IPS-11a (cell line): Measurements from ENCODE around the gene CUTC.
"Not testable (repeated sequence)": the region's sequence is repeated elsewhere in the genome, so short reads cannot be mapped to it uniquely, and the experiment has no call there.

Experiments
- H3K4me3 ChIP-seq: one replicate; pipeline ENCODE4 v1.5.1; 2013; ENCODE audit warnings: low read depth, low read length, control low read depth

The CUTC gene

DNA sequence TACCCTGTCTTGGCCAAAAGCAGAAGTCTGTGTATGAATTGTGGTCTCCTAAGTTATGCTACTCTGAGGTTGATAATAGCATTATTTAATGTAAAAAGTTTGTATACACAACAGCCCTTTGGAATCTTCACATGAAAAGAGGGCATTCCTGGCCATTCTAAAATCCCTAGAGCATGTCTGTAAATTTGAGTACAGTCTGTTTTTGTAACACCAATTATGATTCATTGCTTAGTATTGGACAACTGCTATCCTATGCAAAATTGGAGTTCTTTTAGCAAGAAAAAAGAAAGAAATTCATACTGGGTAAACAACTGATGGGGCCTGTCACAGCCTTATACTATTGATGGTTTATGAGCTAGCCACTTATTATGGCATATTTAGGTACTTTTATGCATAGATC, 10.2 kb downstream of the CUTC start:
- no peak overlapping the region for H3K4me3 ChIP-seq

DNA sequence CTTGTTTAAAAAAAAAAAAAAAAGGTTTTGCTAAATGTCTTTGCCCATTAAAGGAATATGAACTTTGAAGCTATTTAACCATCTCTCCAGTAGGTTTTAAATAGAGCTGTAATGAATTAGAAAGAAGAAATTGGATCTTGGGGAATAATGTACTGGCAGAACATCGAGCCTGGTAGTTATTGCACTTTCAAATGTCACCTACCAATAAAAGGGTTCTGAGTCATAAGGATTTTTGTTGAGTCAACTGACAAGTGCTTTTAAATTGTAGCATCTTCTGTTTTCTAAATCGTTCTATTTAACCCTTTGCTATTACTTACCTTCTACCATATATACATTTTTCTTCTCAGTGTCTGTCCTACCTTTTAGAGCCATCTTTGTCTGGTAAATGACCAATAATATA, 10.7 kb downstream of the CUTC start:
- no peak overlapping the region for H3K4me3 ChIP-seq

DNA sequence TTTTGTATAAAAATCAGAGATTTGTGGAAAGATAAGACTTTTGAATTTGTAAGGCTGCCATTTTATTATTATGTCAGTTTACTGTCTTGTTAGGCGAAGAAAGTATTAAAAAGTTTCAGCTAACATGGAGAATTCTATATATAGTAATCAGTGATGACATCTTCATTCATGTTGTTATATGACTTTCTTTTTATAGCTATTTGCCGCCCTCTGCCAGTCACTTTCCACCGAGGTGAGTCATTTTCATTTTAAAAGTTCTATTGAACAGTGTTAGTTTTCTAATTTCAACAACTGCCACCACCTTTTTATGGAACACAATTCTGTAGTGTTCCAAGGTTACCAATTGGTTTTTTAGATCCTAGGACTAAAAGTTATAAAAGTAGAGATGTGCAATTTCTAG, 11.8 kb downstream of the CUTC start:
- no peak overlapping the region for H3K4me3 ChIP-seq

DNA sequence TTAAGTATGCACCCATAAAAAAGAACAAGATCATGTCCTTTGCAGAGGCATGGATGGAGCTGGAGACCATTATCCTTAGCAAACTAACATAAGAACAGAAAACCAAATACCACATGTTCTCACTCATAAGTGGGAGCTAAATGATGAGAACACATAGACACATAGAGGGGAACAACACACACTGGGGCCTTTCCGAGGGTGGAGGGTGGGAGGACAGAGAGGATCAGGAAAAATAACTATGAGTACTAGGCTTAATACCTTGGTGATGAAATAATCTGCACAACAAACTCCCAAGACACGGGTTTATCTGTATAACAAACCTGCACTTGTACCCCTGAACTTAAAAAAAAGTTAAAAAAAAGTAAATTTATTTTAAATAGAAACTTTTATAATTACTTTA, 14.1 kb downstream of the CUTC start:
- H3K4me3 ChIP-seq = not testable (repeated sequence)

DNA sequence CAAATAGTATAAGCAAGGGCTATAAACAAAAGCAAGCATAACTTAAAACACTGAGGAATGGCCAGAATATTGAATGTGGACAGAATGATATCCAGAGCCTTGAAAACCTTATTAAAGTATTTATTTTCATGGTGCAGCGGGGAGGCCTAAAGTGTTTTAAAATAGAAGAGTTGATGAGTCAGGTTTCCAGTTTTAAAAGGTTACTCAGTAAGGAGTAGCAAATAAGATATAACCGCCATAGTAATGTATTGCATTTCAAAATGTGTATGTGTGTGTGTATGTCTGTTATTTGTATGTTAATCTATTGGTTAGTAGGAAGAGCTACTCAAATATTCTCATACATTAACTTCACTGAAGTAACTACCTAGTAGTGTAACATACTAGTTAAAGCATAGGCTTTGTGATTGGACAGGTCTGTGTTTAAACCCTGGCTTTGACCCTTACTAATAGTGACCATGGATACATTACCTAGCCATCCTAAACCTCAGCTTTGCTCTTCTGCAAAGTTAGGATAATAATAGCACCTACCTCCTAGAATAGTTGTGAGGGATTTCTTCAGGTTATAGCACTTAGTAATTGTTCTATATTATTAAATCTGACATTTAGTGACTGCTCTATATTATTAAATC, 16.9 kb downstream of the CUTC start:
- H3K4me3 ChIP-seq = no peak overlapping the region

DNA sequence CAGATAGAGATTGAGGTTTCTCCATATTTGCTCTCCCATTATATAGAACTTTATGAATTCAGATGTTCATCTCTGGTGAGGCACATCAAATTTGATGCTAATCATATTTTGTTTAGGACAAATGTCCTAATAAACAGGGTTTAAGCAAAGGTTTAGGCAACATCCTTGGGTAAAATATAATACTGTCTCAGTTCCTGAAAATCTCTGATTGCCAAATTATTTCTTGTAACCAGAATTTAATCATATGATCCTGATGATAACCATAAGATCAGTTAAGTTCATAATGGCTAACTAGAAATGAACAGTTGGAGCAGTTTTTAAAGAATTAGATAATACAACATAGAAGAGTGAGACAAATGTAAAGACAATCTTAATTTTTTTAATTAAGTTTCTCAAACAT, 18.6 kb downstream of the CUTC start:
- H3K4me3 ChIP-seq = no peak overlapping the region

DNA sequence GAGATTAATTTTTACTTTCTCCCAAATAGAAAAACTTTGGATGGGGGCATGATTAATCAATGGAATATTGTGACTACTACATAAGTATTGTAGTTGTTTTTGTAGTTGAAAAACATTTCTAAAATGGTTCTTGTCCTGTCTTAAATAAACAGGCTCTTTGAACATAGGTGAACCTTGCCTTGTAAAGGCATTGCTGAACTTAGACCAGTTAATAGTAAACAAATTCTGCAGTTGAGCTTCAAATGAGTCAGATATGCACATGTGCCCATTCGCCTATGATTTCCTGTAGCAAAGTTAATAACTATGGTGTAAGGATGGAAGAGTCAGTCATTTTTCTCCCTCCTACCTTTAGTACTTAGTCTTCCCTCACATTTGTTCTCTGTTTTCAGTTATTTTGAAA, 22.6 kb downstream of the CUTC start:
- no peak overlapping the region for H3K4me3 ChIP-seq

DNA sequence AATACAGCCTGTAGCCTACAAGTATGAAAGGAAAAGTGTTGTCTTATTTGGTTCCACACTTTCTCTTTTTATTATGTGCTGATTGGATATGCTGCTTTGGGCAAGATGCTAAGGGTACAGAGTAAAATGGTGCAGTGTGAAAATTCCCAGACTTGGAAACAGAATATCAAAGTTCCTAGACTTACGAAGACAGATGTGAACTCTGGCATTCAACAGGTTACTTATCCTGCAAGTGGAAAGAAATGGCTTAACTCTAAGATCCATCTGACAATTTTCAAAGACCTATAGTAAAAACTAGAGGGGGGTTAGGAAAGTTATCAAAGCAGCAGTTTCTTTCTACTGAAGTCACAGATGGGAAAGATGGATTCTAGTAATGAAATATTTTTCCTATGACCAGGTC, 24.1 kb downstream of the CUTC start:
- H3K4me3 ChIP-seq = no peak overlapping the region

DNA sequence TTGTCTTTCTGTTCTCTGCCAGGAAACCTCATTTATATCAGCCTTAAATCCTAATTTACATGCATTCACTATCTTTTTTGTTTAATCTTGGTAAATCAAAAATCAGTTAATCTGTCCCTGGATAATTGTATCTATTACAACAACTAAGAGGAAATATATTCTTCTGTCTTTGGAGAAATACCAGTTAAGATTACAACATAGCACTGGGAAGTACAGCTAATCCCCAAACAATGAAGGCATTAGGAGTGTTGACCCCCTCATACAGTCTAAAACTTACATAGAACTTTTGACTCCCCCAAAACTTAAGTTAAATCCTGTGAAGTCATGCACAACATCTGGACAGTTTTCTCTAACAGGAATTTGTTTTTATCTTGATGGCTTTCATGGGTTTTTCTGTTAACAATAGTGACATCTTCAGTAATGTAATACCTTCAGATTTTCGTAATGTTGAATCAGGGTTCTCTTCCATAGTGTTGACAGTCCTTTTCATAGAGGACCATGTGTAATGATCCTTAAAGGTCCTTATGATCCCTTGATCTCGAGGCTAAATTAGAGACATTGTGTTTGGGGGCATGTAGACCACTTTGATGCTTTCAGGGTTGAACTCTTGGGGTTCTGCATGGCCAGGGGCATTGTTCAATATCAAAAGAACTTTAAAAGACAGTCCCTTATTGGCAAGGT, 26.3 kb downstream of the CUTC start:
- no peak overlapping the region for H3K4me3 ChIP-seq

DNA sequence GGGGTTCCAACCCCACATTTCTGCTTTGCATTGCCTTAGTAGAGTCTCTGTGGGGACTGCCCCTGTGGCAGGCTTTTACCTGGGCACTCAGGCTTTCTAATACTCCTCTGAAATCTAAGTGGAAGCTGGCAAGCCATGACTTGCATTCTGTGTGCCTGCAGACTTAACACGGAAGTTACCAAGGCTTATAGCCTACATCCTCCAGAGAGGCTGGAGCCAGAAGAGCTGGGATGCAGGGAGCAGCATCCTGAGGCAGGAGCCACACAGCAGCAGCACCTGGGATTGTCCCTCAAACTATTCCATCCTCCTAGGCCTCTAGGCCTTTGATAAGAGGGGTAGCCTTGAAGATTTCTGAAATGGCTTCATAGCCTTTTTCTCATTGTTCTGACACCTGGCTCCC, 28.3 kb downstream of the CUTC start:
- H3K4me3 ChIP-seq = no peak overlapping the region

DNA sequence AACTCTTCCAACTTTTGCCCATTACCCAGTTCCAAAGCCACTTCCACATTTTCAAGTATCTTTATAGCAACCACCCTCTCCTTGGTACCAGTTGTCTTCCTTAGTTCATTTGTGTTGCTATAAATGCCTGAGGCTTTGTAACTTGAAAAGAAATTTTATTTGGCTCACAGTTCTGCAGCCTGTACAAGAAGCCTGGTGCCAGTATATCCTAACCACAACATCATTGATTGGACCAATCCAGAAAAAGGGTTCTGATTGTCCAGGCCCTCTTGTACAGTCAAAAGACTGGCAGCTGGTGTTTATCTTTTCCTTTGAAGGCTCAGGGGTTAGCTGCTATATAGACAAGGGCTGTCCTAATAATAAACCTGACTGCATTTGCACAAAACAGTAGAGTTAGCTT, 29.3 kb downstream of the CUTC start:
- H3K4me3 ChIP-seq = no peak overlapping the region

DNA sequence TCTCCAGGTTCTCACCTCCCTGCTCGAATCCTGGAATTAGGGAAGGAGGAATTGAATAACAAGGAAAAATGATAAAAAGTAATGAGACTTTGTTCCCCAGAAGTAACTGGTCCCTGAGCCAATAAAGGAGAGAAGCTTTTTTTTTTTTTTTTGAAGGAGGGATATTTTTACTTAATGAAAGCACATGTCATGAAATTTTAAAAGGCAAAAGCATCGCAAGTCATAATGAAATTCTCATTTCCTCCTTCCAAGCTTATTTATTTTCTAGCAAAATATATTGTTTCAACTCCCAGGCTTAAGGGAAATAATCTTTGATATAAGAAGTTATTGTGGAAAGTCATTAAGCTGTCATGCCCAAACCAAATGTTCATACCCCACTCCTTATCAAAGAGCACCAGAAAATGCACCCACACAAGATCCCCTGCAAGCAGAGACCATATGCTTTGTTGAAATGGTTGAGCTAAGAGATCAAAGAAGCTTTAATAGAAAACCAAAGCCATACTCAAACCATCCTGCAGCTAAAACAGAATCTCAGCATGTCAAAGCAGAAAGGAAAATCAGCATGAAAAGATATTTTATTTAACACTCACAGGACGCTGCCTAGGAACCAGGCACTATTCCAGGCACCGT, 33.8 kb downstream of the CUTC start:
- H3K4me3 ChIP-seq = no peak overlapping the region

DNA sequence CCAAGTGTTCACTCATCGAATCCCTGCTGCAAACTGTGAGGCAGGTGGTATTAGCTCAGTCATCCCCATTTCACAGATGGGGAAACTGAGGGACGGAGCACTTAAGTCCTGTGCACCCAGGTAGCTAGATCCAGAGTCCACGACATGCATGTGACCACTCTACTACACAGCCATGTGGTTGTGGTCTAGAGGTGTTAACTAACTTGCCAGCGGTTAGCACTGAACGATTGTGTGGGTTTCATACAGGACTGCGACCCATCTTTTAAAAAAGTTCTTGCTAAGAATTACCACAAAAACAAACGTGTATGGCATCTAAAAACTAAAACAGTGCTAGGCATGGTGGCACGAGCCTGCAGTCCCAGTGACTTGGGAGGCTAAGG, 34.3 kb downstream of the CUTC start:
- no peak overlapping the region for H3K4me3 ChIP-seq

DNA sequence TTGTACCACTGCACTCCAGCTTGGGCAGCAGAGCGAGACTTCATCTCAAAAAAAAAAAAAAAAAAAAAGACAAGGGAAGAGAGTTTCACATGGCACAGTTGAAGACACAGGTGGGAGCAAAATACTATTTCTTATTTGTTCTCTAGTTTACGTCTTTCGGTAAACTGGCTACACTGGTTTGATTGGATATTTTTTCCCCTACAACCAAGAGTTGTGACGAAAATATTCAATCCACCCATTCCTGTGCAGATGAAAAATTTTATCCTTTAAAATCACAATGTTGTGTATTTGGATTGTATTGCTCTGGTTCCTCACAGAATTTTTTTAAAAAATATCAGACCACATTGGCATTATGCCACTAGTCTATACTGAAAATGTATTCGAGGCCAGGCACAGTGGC, 35.9 kb downstream of the CUTC start:
- H3K4me3 ChIP-seq = no peak overlapping the region

DNA sequence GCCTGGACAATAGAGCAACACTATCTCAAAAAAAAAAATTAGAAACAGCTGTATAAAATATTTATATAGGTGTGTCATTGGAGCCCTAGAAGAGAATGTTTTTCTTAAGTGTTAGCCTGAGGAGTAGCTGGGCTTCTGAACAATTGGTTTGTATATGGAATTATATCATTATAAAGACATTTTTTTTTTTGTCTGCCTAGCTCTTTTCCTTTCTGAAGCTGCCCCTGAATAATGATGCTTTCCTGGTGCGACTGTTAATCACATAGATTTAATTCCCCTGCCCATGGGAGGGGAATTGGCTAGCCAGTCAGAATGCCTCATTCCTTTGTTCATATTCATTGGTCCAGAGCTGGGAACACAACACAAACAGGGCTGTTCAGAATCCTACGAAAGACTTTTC, 36.5 kb downstream of the CUTC start:
- no peak overlapping the region for H3K4me3 ChIP-seq

DNA sequence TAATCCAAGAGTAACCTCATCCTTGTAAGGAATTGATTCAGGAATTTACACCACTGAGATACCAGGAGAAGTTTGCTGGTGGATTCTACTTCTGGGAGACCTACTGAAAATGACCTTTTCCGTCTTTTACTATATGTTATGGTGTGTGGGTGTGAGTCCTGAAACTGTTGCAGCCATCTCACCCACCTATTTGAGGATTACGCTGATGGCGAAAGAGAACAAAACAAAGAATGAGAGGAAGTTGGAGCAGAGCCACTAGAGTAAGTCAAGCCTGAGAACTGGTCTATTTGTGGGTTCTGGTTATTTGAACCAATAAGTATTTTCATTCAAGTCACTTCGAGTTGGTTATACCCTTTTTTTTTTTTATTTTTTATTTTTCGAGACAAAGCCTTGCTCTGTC, 37.7 kb downstream of the CUTC start:
- no peak overlapping the region for H3K4me3 ChIP-seq

DNA sequence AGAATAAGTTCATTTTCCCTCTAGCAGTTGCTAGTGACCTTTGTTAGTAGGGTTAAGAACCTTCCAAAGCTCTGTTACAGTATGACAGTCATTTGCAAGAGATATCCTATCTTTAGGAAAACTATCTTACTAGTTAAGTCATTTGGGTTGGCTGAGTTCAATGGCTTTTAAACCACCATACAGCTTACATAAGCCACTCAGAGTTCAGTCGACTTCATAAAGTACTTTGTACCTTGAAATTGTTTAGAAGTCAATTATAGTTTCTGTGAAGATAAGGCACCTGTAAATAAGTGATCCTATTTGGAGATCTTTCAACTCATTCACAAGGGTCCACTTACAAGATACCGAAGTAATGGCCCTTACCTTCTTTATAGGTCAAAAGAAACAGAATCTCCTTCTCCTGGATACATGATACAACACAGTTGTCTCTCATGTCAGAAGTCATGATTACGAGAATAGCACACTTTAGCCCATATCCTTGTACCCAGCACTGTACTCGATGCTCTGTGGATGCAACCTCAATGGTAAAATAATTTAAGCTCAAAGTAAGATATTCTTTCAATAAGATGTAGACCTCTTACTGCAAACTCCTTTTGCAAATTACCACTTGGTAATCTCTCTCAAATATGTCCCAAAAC, 38.5 kb downstream of the CUTC start:
- no peak overlapping the region for H3K4me3 ChIP-seq

DNA sequence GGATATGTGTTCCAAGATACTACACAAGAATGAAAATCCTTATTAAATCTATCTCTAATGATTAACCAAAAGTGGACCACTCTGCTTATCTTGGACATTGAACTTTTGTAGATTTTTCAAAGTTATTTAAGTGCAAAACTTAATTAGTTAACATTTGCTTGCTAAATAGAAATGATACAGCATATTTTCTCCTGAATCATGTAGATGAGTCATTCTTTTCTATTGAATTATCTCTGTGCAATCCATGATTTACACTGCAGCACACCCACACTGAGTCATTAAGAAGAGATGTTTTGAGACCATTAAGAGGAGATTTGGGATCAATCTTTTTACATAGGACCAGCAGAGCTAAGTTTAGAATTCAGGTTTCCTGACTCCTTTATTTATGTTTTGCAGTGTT, 43.8 kb downstream of the CUTC start:
- H3K4me3 ChIP-seq = no peak overlapping the region

DNA sequence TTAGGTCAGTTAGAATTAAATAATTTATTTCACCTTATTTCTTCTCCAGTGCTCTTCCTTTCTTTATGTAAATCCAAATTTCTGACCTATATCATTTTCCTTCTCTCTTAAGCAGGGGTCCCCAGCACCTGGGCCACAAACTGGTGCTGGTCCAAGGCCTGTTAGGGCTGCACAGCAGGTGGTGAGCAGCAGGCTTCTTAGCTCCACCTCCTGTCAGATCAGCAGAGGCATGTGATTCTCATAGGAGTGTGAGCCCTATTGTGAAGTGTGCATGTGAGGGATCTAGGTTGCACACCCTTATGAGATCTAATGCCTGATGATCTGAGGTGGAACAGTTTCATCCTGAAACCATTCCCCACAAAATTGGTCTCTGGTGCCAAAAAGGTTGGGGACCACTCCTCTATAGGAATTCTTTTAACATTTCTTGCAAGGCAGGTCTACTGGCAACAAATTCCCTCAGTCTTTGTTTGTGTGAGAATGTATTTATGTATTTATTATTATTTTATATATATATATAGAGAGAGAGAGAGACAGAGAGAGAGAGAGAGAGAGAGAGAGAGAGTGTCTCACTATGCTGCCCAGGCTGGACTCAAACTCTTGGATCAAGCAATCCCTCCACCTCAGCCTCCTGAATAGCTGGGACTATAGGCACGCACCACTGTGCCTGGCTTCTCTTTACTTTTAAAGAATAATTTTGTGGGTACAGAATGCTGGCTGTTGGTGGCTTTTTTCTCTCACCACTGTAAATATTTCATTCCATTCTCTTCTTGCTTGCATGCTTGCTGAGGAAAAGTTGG, 46.1 kb downstream of the CUTC start:
- H3K4me3 ChIP-seq = no peak overlapping the region

DNA sequence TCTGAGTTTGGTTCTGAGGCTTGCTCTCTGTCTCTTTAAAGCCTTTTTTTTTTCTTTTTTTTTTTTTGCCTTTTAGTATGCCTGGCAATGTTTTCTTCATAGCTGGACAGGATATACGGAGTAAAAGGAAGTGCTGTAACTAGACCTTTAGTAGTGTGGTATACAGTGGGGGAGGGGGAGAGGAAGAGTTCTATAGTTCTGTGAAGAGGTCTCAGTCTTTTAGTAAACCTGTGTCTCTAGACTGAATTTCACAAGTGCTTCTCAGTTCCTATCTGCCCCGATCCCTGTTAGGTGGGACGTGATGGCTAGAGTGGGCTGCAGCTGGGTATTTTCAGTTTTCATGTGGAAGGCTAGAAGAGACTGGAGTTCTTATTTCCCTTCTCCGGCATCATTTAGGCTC, 47.3 kb downstream of the CUTC start:
- H3K4me3 ChIP-seq = no peak overlapping the region

DNA sequence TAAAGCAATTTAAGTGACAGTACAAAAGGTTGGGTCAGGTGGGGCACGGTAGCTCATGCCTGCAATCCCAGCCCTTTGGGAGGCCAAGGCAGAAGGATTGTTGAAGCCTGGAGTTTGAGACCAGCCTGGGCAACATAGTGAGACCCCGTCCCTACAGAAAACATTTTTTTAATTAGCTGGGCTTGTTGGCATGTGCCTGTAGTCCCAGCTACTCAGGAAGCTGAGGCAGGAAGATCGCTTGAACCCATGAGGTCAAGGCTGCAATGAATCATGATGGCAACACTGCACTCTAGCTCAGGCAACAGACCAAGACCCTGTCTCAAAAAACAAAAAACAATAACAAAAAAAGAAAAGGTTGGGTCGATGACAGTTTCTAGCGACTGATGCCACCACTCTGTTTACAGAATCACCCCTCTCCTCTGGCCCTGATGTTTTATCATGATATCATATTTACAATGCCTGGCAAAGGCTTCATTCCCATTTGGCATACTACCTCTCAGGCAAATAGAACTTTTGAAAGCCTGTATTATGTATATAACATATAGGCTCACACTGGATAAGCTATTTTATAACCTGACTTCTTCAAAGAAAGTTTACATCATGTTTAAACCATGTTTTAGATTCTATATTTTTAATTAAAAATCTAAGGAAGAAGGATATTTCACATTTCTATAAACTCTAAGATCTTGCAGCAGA, 49.8 kb downstream of the CUTC start:
- no peak overlapping the region for H3K4me3 ChIP-seq
